Natural killer cell (primary cell): Measurements from ENCODE around the gene ZNF718. TPM values are rescaled to one million over a fixed set of nuclear protein-coding genes. Genes with fewer than 3 reads are reported as not detected.
"Not testable (repeated sequence)": the region's sequence is repeated elsewhere in the genome, so short reads cannot be mapped to it uniquely, and the experiment has no call there.

ENCODE experiments used
- ATAC-seq, 3 donors: fragments of 150-1000 bp in 2 of 3; fragments of 200-7000 bp in 1 of 3; cut with Tn5 transposase; 1 replicate in 1 of 3; 2 replicates in 2 of 3; pipeline ENCODE4 v1.10.0; 2021; ENCODE audit warnings: mild to moderate bottlenecking in 2 of 3, moderate library complexity in 2 of 3
- DNase-seq, 2 donors: peaks; one replicate each; pipeline versions ENCODE4 v3.0.0 to v3.0.0-alpha.2; 2013 to 2021; ENCODE audit warnings: mixed read lengths in 1 of 2
- H3K27ac ChIP-seq: one replicate; pipeline ENCODE4 v1.5.1; 2013; ENCODE audit warnings: mild to moderate bottlenecking, low read length
- H3K27me3 ChIP-seq: one replicate; pipeline ENCODE4 v1.6.1; 2013; ENCODE audit warnings: low read length; ENCODE audit not compliant: control insufficient read depth, insufficient read depth
- H3K36me3 ChIP-seq: one replicate; pipeline ENCODE4 v1.6.1; 2013; ENCODE audit warnings: low read length; ENCODE audit not compliant: control insufficient read depth, insufficient read depth
- H3K4me1 ChIP-seq: one replicate; pipeline ENCODE4 v1.6.1; 2013; ENCODE audit warnings: low read length; ENCODE audit not compliant: control insufficient read depth, insufficient read depth
- H3K4me3 ChIP-seq: one replicate; pipeline ENCODE4 v1.5.1; 2013; ENCODE audit warnings: low read length
- H3K9me3 ChIP-seq: one replicate; pipeline ENCODE4 v1.6.1; 2013; ENCODE audit warnings: low read length; ENCODE audit not compliant: control insufficient read depth, insufficient read depth
- H3K27ac Mint-ChIP-seq, 2 donors: one replicate each; pipeline ENCODE4 v1.8.0; 2022; ENCODE audit warnings: mild to moderate bottlenecking in 2 of 2, mixed read lengths in 2 of 2, moderate library complexity in 1 of 2
- H3K27me3 Mint-ChIP-seq, 2 donors: one replicate each; pipeline ENCODE4 v1.8.0; 2022; ENCODE audit warnings: low read depth in 2 of 2, mixed read lengths in 2 of 2
- H3K36me3 Mint-ChIP-seq: one replicate; pipeline ENCODE4 v1.8.0; 2022; ENCODE audit warnings: mixed read lengths
- H3K4me1 Mint-ChIP-seq, 2 donors: one replicate each; pipeline ENCODE4 v1.8.0; 2022; ENCODE audit warnings: mixed read lengths in 2 of 2
- H3K4me3 Mint-ChIP-seq: one replicate; pipeline ENCODE4 v1.8.0; 2022; ENCODE audit warnings: mild to moderate bottlenecking, moderate library complexity, mixed read lengths
- H3K9me3 Mint-ChIP-seq, 2 donors: one replicate each; pipeline ENCODE4 v1.8.0; 2022; ENCODE audit warnings: mixed read lengths in 2 of 2
- CTCF ChIP-seq: fragments of 200-600 bp; IDR thresholded peaks from one replicate; pipeline ENCODE4 v1.8.0; 2022; ENCODE audit warnings: antibody characterized with exemption
- WGBS: methylation state at CpG from one replicate; pipeline ENCODE4 v1.1.7; 2013; ENCODE audit warnings: missing lambda C conversion rate; ENCODE audit not compliant: insufficient coverage; 5-methylcytosine and 5-hydroxymethylcytosine counted together
- intact Hi-C: fragments of 100-400 bp; cut with micrococcal nuclease; formaldehyde crosslinking; loops from one replicate; pipeline ENCODE4 v1.14.2; 2022
- total RNA-seq, 4 donors: library from RNA; stranded (reverse); fragments of 120-200 nt in 1 of 4; gene quantifications; one replicate each; pipeline versions ENCODE4 v1.2.3 to v1.2.4, GENCODE V29; 2013 to 2022

The ZNF718 gene
- total RNA-seq, 3 donors from 2014 or later (not counting 1 experiment from before 2014, with no cell fraction given) = 7.9 to 16.1 (median 15.1) TPM

GRCh38 chr4:212438-213188 is 88.3 kb downstream of the ZNF718 start:
- peaks cover 61 to 62% of the 10 kb centered on the region in 2 donors for H3K4me1 Mint-ChIP-seq
- peak; percentile 17 to 43 for DNase-seq
- peak; percentile 91 to 92 (median 92) for ATAC-seq
- peak overlapping the region; percentile 88 for H3K4me3 Mint-ChIP-seq
- intact Hi-C loops = no loop called here
- Histone ChIP-seq H3K36me3 (no peaks in the 10 kb centered on the region), H3K4me1 (peaks cover 47% of the 10 kb centered on the region), H3K27ac (peak overlapping the region; percentile 48), H3K4me3 (peak overlapping the region; percentile 40), H3K9me3 (peaks cover 27% of the 10 kb centered on the region), H3K27me3 (no peaks in the 10 kb centered on the region)
- H3K36me3 Mint-ChIP-seq = no peaks in the 10 kb centered on the region
- H3K9me3 Mint-ChIP-seq = peaks cover 0 to 5% of the 10 kb centered on the region in 2 donors
- 36% methylated on average over 57 of the region's 57 CpGs for WGBS
- no peak for TF ChIP-seq CTCF
- no peaks in the 10 kb centered on the region for H3K27me3 Mint-ChIP-seq
- peak overlapping the region; percentile 83 to 86 for H3K27ac Mint-ChIP-seq

- peak overlapping the region; percentile 88 for H3K4me3 Mint-ChIP-seq
- H3K36me3 Mint-ChIP-seq = not testable (repeated sequence)
- H3K4me3 ChIP-seq = peak overlapping the region; percentile 40
Measured at GRCh38 chr4:213189-213535, 88.9 kb downstream of the ZNF718 start.

More at GRCh38 chr4:213189-213535, 88.9 kb downstream of the ZNF718 start:
- Histone ChIP-seq H3K4me1 (peaks cover 43% of the 10 kb centered on the region), H3K9me3 (peaks cover 27% of the 10 kb centered on the region), H3K27ac (peak overlapping the region; percentile 48)
- Mint-ChIP-seq H3K27ac (peak overlapping the region; percentile 83 to 86), H3K4me1 (peaks cover 55 to 57% of the 10 kb centered on the region in 2 donors)
- H3K9me3 Mint-ChIP-seq, ATAC-seq, intact Hi-C loops, H3K27me3 ChIP-seq, H3K27me3 Mint-ChIP-seq, H3K36me3 ChIP-seq, DNase-seq: not testable (repeated sequence)
- WGBS = 49% methylated on average over 13 of the region's 13 CpGs

Other genes with a start within 250 kb of the ZNF718 start
- 10 to 100 TPM; 23.0 to 91.2 (median 38.0) TPM for gene ZNF595, start 71.2 kb upstream of the ZNF718 start, total RNA-seq
- gene ZNF732, start 181.0 kb downstream of the ZNF718 start, total RNA-seq = not detected
- gene ZNF141, start 213.3 kb downstream of the ZNF718 start, total RNA-seq = 10 to 100 TPM; 20.1 to 24.4 (median 23.6) TPM